Measurements from ENCODE around the gene DST. TPM values are rescaled to one million over a fixed set of nuclear protein-coding genes. Genes with fewer than 3 reads are reported as not detected.

Gene DST
- polyA plus RNA-seq, 1 donor from 2014 or later = not detected

DNA sequence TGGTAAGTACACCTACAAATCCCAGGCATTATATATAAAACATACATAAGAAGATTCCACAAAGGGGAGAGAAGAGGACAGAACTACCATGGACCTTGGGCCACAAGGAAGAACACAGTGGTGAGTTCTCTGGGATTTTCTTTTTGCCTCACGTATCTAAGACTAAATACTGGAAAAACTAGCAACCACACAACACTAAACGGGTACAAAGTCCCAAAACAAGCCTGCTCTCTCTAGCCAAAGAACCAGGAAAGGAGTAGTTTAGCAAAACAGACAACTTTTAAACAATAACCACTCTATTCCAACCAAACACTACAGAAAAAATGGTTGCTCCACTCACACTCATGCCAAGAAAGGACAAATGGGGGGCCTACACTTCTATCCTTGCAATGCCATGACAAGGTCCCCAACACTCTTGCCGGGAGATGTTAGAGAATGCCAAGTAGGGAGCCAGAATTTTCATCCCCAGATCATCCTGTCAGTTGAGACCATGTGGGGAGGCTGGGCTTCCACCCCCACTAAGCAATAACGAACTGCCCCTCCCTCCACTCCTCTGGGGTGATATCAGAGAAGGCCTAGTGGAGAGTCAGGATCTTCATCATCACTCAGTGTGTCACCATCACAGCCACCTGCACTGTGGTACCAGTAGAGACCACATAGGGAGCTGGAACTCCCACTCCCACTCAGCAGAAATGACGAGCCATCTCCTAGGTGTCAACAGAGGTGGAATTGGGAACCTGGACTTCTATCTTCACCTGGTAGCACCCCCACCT, 123.5 kb downstream of the DST start:
- peaks cover 0 to 3% (median 0%) of the 10 kb centered on the region in 3 donors for H3K9me3 Mint-ChIP-seq
- no peaks in the 10 kb centered on the region for H3K27me3 Mint-ChIP-seq
- no peaks in the 10 kb centered on the region for H3K4me1 Mint-ChIP-seq
- H3K36me3 Mint-ChIP-seq = peaks cover 7% of the 10 kb centered on the region
- no peak overlapping the region for H3K27ac Mint-ChIP-seq
- no peak overlapping the region for H3K4me3 Mint-ChIP-seq

DNA sequence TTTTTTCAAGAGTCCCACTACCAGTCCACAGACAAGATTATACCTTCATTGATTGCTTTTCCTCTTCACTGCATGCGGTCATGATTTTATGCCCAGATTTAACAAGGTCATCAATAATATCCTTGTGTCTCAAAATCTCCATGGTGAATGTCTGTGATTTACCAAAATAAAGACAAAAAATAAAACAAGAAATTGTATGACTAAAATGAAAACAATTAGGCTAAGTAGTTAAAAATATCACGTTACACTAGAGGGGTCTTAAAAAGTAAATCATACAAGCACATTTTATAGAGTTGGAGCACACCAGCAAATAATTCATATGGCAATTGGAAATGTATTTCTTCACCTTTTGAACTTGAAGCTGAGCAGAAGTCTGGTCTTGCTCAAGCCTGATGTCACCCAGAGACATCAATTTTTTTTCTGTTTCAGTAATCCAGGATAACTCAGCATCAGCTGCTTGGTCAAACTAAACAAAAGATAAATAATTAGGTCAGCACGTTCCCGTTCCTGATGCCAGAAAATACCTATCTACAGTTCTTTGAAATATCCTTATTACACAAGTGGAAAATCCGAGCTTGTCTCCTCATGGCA, 125.4 kb downstream of the DST start:
- Mint-ChIP-seq H3K27ac (no peak overlapping the region), H3K4me3 (no peak overlapping the region), H3K9me3 (peaks cover 0 to 3% (median 0%) of the 10 kb centered on the region in 3 donors), H3K27me3 (no peaks in the 10 kb centered on the region), H3K4me1 (no peaks in the 10 kb centered on the region), H3K36me3 (peaks cover 7% of the 10 kb centered on the region)

- Mint-ChIP-seq H3K4me1 (no peaks in the 10 kb centered on the region), H3K27ac (no peak overlapping the region), H3K4me3 (no peak overlapping the region), H3K27me3 (no peaks in the 10 kb centered on the region), H3K9me3 (peaks cover 0 to 3% (median 0%) of the 10 kb centered on the region in 3 donors), H3K36me3 (peaks cover 7% of the 10 kb centered on the region)
Observed at GRCh38 chr6:56516003-56516402, 126.7 kb downstream of the DST start.

DNA sequence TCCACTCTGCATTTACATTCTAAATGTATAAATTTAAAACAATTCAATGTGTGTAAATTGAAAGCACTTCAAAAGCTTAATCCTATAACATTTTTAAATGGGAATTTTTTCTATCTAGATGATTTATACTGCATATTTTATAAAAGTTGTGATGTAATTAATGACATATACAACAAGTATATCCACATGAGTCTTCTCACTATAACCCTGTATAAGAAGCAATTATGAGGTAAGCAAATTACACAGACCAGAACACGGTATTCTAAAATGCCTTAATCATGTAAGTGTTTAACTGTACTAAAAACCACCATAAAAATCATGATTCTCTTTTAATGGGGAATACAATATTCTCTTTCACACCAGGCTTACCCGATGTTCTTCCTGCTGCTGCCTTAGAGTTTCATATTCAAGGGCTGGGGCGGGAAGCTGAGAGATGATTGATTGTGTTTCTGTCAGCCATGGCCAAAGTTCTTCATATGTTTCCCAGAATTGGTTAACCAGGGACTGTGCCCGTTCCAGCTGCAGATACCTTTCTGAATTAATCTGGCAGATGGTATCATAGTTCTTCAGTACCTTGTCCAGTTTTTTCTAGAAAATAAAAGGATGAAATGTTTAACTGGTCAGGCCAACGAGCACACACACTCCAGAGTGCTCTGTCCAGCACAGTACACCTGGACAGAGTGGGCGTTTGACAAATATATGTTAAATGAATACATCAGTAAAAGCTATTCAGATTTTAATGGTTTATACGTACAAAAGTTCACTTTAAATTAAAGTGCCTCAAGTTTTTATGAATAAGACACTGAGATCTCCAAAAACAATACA, 127.4 kb downstream of the DST start:
- no peaks in the 10 kb centered on the region for H3K27me3 Mint-ChIP-seq
- no peak overlapping the region for H3K27ac Mint-ChIP-seq
- peaks cover 7% of the 10 kb centered on the region for H3K36me3 Mint-ChIP-seq
- peaks cover 0 to 3% (median 0%) of the 10 kb centered on the region in 3 donors for H3K9me3 Mint-ChIP-seq
- no peaks in the 10 kb centered on the region for H3K4me1 Mint-ChIP-seq
- no peak overlapping the region for H3K4me3 Mint-ChIP-seq

DNA sequence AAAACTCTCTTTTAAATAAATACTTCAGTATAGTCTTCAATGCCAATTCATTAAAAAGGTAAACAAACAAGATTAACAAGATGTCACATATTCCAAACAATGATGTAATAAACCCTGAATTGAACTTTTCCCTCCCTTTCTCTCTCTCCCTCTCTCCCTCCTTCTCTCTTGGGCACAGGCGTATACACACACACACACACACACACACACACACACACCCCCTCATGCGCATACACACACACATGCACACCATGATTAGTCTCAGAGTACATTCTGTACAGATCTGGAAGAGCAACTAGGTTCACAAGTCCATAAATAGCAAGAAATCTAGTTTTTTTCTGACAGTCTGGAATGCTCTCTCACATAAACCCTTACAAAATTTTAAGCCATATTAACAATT, 128.3 kb downstream of the DST start:
- H3K4me3 Mint-ChIP-seq = no peak overlapping the region
- H3K27ac Mint-ChIP-seq = no peak overlapping the region
- H3K27me3 Mint-ChIP-seq = no peaks in the 10 kb centered on the region
- H3K36me3 Mint-ChIP-seq = peaks cover 7% of the 10 kb centered on the region
- no peaks in the 10 kb centered on the region for H3K4me1 Mint-ChIP-seq
- H3K9me3 Mint-ChIP-seq = no peaks in the 10 kb centered on the region

- no peaks in the 10 kb centered on the region for H3K4me1 Mint-ChIP-seq
- H3K9me3 Mint-ChIP-seq = no peaks in the 10 kb centered on the region
- H3K36me3 Mint-ChIP-seq = peaks cover 2% of the 10 kb centered on the region
- no peaks in the 10 kb centered on the region for H3K27me3 Mint-ChIP-seq
- no peak overlapping the region for H3K27ac Mint-ChIP-seq
- H3K4me3 Mint-ChIP-seq = no peak overlapping the region
Observed at GRCh38 chr6:56513631-56514030, 129.1 kb downstream of the DST start.

GRCh38 chr6:56511591-56511990, 131.1 kb downstream of the DST start:
- no peak overlapping the region for H3K27ac Mint-ChIP-seq
- no peaks in the 10 kb centered on the region for H3K4me1 Mint-ChIP-seq
- H3K9me3 Mint-ChIP-seq = no peaks in the 10 kb centered on the region
- H3K4me3 Mint-ChIP-seq = no peak overlapping the region
- no peaks in the 10 kb centered on the region for H3K36me3 Mint-ChIP-seq
- no peaks in the 10 kb centered on the region for H3K27me3 Mint-ChIP-seq

- Mint-ChIP-seq H3K4me1 (no peaks in the 10 kb centered on the region), H3K9me3 (no peaks in the 10 kb centered on the region), H3K36me3 (no peaks in the 10 kb centered on the region), H3K27ac (no peak overlapping the region), H3K4me3 (no peak overlapping the region), H3K27me3 (no peaks in the 10 kb centered on the region)
Observed at GRCh38 chr6:56510984-56511531, 131.6 kb downstream of the DST start.

- no peaks in the 10 kb centered on the region for H3K9me3 Mint-ChIP-seq
Observed at GRCh38 chr6:56509031-56509430, 133.7 kb downstream of the DST start.

DNA sequence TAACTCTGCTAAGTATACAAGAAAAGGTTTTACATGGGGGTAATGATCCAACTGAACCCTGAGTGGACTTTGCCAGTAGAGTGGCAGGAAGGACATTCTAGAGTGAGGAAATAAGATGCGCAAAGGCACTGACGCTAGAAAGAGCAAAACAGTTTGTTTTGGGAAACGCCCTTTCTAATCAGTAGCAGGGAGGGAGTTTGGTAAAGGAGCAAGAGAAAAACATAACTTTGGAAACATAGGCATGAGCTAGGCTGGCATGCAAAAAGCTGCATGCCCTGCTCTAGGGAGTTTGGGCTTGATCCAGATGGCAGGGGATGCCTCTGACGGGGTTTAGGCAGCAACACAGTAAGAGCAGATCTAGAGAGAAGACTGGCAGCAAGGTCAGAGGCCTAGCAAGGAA, 135.2 kb downstream of the DST start:
- Mint-ChIP-seq H3K4me1 (no peaks in the 10 kb centered on the region), H3K4me3 (no peak overlapping the region), H3K27me3 (no peaks in the 10 kb centered on the region), H3K36me3 (no peaks in the 10 kb centered on the region), H3K27ac (no peak overlapping the region), H3K9me3 (no peaks in the 10 kb centered on the region)

More at GRCh38 chr6:56509031-56509430, 133.7 kb downstream of the DST start:
- no peak overlapping the region for H3K27ac Mint-ChIP-seq
- H3K27me3 Mint-ChIP-seq = no peaks in the 10 kb centered on the region
- no peak overlapping the region for H3K4me3 Mint-ChIP-seq
- H3K36me3 Mint-ChIP-seq = no peaks in the 10 kb centered on the region
- H3K4me1 Mint-ChIP-seq = no peaks in the 10 kb centered on the region

GRCh38 chr6:56505512-56506260, 137.0 kb downstream of the DST start:
- Mint-ChIP-seq H3K27me3 (no peaks in the 10 kb centered on the region), H3K27ac (no peak overlapping the region), H3K9me3 (no peaks in the 10 kb centered on the region), H3K4me1 (no peaks in the 10 kb centered on the region), H3K4me3 (no peak overlapping the region), H3K36me3 (no peaks in the 10 kb centered on the region)

DNA sequence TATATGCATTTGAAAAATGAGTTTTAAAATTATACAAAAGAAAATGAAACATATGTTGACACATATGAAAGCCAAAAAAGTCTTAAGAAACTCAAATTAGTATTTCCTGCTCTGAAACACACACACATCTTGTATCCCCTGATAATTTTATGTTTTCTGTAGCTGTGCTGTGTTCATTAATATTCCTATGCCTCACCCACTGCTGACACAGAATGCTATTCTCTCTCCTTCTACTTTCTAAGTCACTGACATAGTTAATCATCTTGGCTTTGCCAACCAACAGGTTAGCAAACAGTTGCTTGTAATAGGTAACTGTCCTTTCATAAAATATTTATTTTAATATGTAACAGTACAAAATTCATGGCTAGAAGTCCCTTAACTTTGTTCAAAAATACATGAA, 140.7 kb downstream of the DST start:
- Mint-ChIP-seq H3K27ac (no peak overlapping the region), H3K4me3 (no peak overlapping the region), H3K9me3 (no peaks in the 10 kb centered on the region), H3K27me3 (no peaks in the 10 kb centered on the region), H3K36me3 (peaks cover 2% of the 10 kb centered on the region), H3K4me1 (no peaks in the 10 kb centered on the region)

DNA sequence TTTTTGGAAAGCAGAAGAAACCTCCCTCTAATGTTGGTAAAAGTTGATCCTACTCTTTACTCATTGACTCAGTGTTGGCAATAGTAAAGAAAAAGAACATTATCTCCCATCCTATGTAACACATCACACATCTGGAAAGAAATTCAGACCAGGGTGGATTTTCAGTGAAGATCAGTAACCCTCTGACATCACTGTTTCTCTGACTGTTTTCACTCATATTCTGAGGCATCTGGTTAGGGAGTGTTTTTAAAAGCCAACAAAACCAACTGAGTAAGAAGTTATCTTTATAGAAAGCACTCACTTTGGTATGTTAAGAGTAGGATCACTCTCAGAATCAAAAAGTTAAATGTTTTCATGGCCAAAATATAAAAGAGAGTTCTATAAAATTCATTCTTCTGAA, 143.6 kb downstream of the DST start:
- no peak overlapping the region for H3K27ac Mint-ChIP-seq
- no peaks in the 10 kb centered on the region for H3K9me3 Mint-ChIP-seq
- no peak overlapping the region for H3K4me3 Mint-ChIP-seq
- H3K27me3 Mint-ChIP-seq = no peaks in the 10 kb centered on the region
- H3K4me1 Mint-ChIP-seq = no peaks in the 10 kb centered on the region
- peaks cover 2% of the 10 kb centered on the region for H3K36me3 Mint-ChIP-seq

GRCh38 chr6:56497691-56498090, 145.0 kb downstream of the DST start:
- Mint-ChIP-seq H3K27ac (no peak overlapping the region), H3K27me3 (no peaks in the 10 kb centered on the region), H3K4me1 (no peaks in the 10 kb centered on the region), H3K4me3 (no peak overlapping the region), H3K9me3 (no peaks in the 10 kb centered on the region), H3K36me3 (peaks cover 2% of the 10 kb centered on the region)

DNA sequence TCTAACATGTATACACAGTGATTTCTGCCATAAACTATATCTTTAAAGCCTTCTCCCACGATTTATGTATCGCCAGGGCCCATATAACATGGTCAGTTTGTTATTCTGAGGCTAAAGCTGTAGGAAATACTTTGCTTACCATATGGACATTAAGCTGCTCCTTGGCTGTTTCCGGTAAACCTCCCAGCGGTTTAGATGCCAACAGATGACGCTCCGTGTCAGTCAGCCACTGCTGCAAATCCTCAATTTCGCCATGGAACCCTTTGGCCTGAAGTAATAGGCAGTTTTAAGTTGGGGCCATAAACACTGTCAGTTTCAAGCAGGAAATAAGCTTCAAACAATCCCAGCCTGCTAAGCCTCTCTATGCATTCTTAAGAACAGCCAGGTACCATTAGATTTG, 145.4 kb downstream of the DST start:
- H3K27me3 Mint-ChIP-seq = no peaks in the 10 kb centered on the region
- no peak overlapping the region for H3K4me3 Mint-ChIP-seq
- no peak overlapping the region for H3K27ac Mint-ChIP-seq
- H3K9me3 Mint-ChIP-seq = no peaks in the 10 kb centered on the region
- H3K4me1 Mint-ChIP-seq = no peaks in the 10 kb centered on the region
- peaks cover 2% of the 10 kb centered on the region for H3K36me3 Mint-ChIP-seq
